C1 segment of cervical spinal cord (tissue), 14 donors: Measurements from ENCODE around the gene SUZ12.
"Not testable (repeated sequence)": the region's sequence is repeated elsewhere in the genome, so short reads cannot be mapped to it uniquely, and the experiment has no call there.

Experiments used
- DNase-seq, 14 donors: peaks; one replicate each; lab custom pipeline; 2025; lab: John Stamatoyannopoulos, UW

SUZ12 gene

GRCh38 chr17:31951953-31952352 lies 15.1 kb downstream of the SUZ12 start:
- DNase-seq: not testable (repeated sequence)

GRCh38 chr17:31964131-31964530 lies 27.3 kb downstream of the SUZ12 start:
- not testable (repeated sequence) for DNase-seq

- DNase-seq: no peak
Observed at GRCh38 chr17:31967648-31968047, 30.8 kb downstream of the SUZ12 start.

GRCh38 chr17:31970416-31970815 lies 33.6 kb downstream of the SUZ12 start:
- DNase-seq: not testable (repeated sequence)

- DNase-seq: not testable (repeated sequence)
Observed at GRCh38 chr17:31974269-31975071, 37.7 kb downstream of the SUZ12 start.

- DNase-seq: not testable (repeated sequence)
Observed at GRCh38 chr17:31975391-31975790, 38.6 kb downstream of the SUZ12 start.

- not testable (repeated sequence) for DNase-seq
Observed at GRCh38 chr17:31991821-31992220, 55.0 kb downstream of the SUZ12 start.

GRCh38 chr17:31997005-31997404 lies 60.2 kb downstream of the SUZ12 start:
- DNase-seq: no peak

- peak; percentile 27 to 90 (median 80) for DNase-seq
Observed at GRCh38 chr17:32006957-32007462, 70.2 kb downstream of the SUZ12 start, which contains the start of gene LRRC37B. Gene LRRC37B (plus strand): TSS chr17:32007383. CDS start chr17:32021393, 14,010 bp downstream.

GRCh38 chr17:32007463-32008298 lies 70.9 kb downstream of the SUZ12 start:
- DNase-seq: peak in 11 of 14 donors; percentile 10 to 69 (median 49)

GRCh38 chr17:32009262-32009542 lies 72.4 kb downstream of the SUZ12 start:
- DNase-seq: no peak

GRCh38 chr17:32010114-32010513 lies 73.3 kb downstream of the SUZ12 start:
- no peak for DNase-seq

- no peak for DNase-seq
Observed at GRCh38 chr17:32015245-32016013, 78.6 kb downstream of the SUZ12 start.

GRCh38 chr17:32016231-32016630 lies 79.4 kb downstream of the SUZ12 start:
- no peak for DNase-seq

GRCh38 chr17:32019228-32019627 lies 82.4 kb downstream of the SUZ12 start:
- DNase-seq: no peak

GRCh38 chr17:32020943-32021614 lies 84.3 kb downstream of the SUZ12 start:
- DNase-seq: peak in 3 of 14 donors; percentile 2 to 27 (median 17)

GRCh38 chr17:32021615-32021955 lies 84.8 kb downstream of the SUZ12 start:
- no peak for DNase-seq

GRCh38 chr17:32022554-32022953 lies 85.7 kb downstream of the SUZ12 start:
- peak in 1 of 14 donors; percentile 75 for DNase-seq

- not testable (repeated sequence) for DNase-seq
Observed at GRCh38 chr17:32027271-32027670, 90.5 kb downstream of the SUZ12 start.

GRCh38 chr17:32033223-32033622 lies 96.4 kb downstream of the SUZ12 start:
- no peak for DNase-seq

- DNase-seq: not testable (repeated sequence)
Observed at GRCh38 chr17:32033812-32034211, 97.0 kb downstream of the SUZ12 start.
